SK-N-SH treated with all-trans-retinoic acid at 6 μM for 48 hours (cell line): Measurements from ENCODE around the gene MFN2.

ENCODE experiments used
- ATAC-seq: fragments of 200-7000 bp; cut with Tn5 transposase; 3 replicates; pipeline ENCODE4 v1.9.1; 2020; ENCODE audit warnings: mild to moderate bottlenecking, moderate library complexity
- ARNTL ChIP-seq: fragments of 450-650 bp; formaldehyde crosslinking; IDR thresholded peaks from 2 replicates; pipeline ENCODE4 v1.5.0; 2020; ENCODE audit warnings: low read depth, mild to moderate bottlenecking, moderate library complexity, borderline replicate concordance
- BACH2 ChIP-seq: fragments of 250-450 bp; sonication (Bioruptor Pico); IDR thresholded peaks from 2 replicates; pipeline ENCODE4 v1.9.0; 2021; ENCODE audit warnings: mild to moderate bottlenecking, borderline replicate concordance
- CREB5 ChIP-seq: fragments of 250-450 bp; sonication (Bioruptor Pico); IDR thresholded peaks from 2 replicates; pipeline ENCODE4 v1.5.1; 2020; ENCODE audit warnings: low read depth, mild to moderate bottlenecking, moderate library complexity
- GLIS3 ChIP-seq: fragments of 250-450 bp; sonication (Bioruptor Pico); IDR thresholded peaks from 2 replicates; pipeline ENCODE4 v1.5.0; 2020; ENCODE audit warnings: mild to moderate bottlenecking, moderate library complexity
- OSR1 ChIP-seq: fragments of 250-450 bp; sonication (Bioruptor Pico); IDR thresholded peaks from 2 replicates; pipeline ENCODE4 v1.8.0; 2022; ENCODE audit warnings: moderate library complexity, mild to moderate bottlenecking, inconsistent platforms
- PATZ1 ChIP-seq: fragments of 250-450 bp; sonication (Bioruptor Pico); IDR thresholded peaks from 2 replicates; pipeline ENCODE4 v1.8.0; 2020; ENCODE audit warnings: mild to moderate bottlenecking, moderate library complexity, borderline replicate concordance
- POU6F1 ChIP-seq: fragments of 250-450 bp; sonication (Bioruptor Pico); IDR thresholded peaks from 2 replicates; pipeline ENCODE4 v1.8.0; 2021; ENCODE audit warnings: low read depth, mild to moderate bottlenecking, moderate library complexity, borderline replicate concordance
- PPARA ChIP-seq: fragments of 250-450 bp; sonication (Bioruptor Pico); IDR thresholded peaks from 2 replicates; pipeline ENCODE4 v1.5.0; 2020; ENCODE audit warnings: mild to moderate bottlenecking, borderline replicate concordance
- RARB ChIP-seq: fragments of 250-450 bp; sonication (Bioruptor Pico); IDR thresholded peaks from 2 replicates; pipeline ENCODE4 v1.8.0; 2021; ENCODE audit warnings: mild to moderate bottlenecking, moderate library complexity
- SNAI2 ChIP-seq: fragments of 250-450 bp; sonication (Bioruptor Pico); IDR thresholded peaks from 2 replicates; pipeline ENCODE4 v1.5.0; 2020; ENCODE audit warnings: mild to moderate bottlenecking, moderate library complexity
- TCF4 ChIP-seq: fragments of 250-450 bp; sonication (Bioruptor Pico); IDR thresholded peaks from 2 replicates; pipeline ENCODE4 v1.8.0; 2021; ENCODE audit warnings: mild to moderate bottlenecking, moderate library complexity, borderline replicate concordance
- TOX ChIP-seq: fragments of 250-450 bp; sonication (Bioruptor Pico); IDR thresholded peaks from 2 replicates; pipeline ENCODE4 v1.8.0; 2021; ENCODE audit warnings: mild to moderate bottlenecking, moderate library complexity, borderline replicate concordance
- TSHZ2 ChIP-seq: fragments of 250-450 bp; sonication (Bioruptor Pico); IDR thresholded peaks from 2 replicates; pipeline ENCODE4 v1.5.0; 2020; ENCODE audit warnings: mild to moderate bottlenecking, moderate library complexity
- ZC3H10 ChIP-seq: fragments of 250-450 bp; sonication (Bioruptor Pico); IDR thresholded peaks from 2 replicates; pipeline ENCODE4 v1.5.1; 2021; ENCODE audit warnings: mild to moderate bottlenecking, moderate library complexity
- ZFP3 ChIP-seq: fragments of 250-450 bp; sonication (Bioruptor Pico); IDR thresholded peaks from 2 replicates; pipeline ENCODE4 v1.5.0; 2020; ENCODE audit warnings: mild to moderate bottlenecking, moderate library complexity
- ZFP30 ChIP-seq: fragments of 450-650 bp; formaldehyde crosslinking; IDR thresholded peaks from 2 replicates; pipeline ENCODE4 v1.5.0; 2022; ENCODE audit warnings: mild to moderate bottlenecking, moderate library complexity
- ZNF565 ChIP-seq: fragments of 450-650 bp; formaldehyde crosslinking; conservative IDR thresholded peaks from 2 replicates; pipeline ENCODE4 v1.5.0; 2020; ENCODE audit warnings: low read depth, mild to moderate bottlenecking, moderate library complexity
- ZNF70 ChIP-seq: fragments of 450-650 bp; formaldehyde crosslinking; IDR thresholded peaks from 2 replicates; pipeline ENCODE4 v1.5.0; 2020; ENCODE audit warnings: mild to moderate bottlenecking, moderate library complexity

The MFN2 gene

GRCh38 chr1:11957398-11957797, 22.8 kb upstream of the MFN2 start:
- ATAC-seq = no peak
- TF ChIP-seq TOX (CRISPR knock-in tag) (no peak), PATZ1 (CRISPR knock-in tag) (no peak)

- ATAC-seq = no peak
- TF ChIP-seq OSR1 (CRISPR knock-in tag) (no peak), PPARA (CRISPR knock-in tag) (no peak), BACH2 (CRISPR knock-in tag) (no peak), ZNF70 (CRISPR knock-in tag) (no peak), TOX (CRISPR knock-in tag) (no peak), ZC3H10 (no peak), ZNF565 (CRISPR knock-in tag) (no peak), RARB (no peak), TSHZ2 (no peak)
- TF ChIP-seq, all 23 proteins: peak for 0
These were observed 22.3 kb upstream of the MFN2 start for GRCh38 chr1:11957897-11958296.

- TF ChIP-seq RARB (no peak), ARNTL (CRISPR knock-in tag) (no peak), ZNF565 (CRISPR knock-in tag) (no peak), ZNF70 (CRISPR knock-in tag) (no peak), TSHZ2 (no peak), GLIS3 (no peak), OSR1 (CRISPR knock-in tag) (no peak), BACH2 (CRISPR knock-in tag) (no peak)
- ATAC-seq = no peak
These were observed 20.0 kb upstream of the MFN2 start for GRCh38 chr1:11960276-11960675.

GRCh38 chr1:11960715-11961114, 19.5 kb upstream of the MFN2 start:
- no peak for ATAC-seq
- TF ChIP-seq ZNF70 (CRISPR knock-in tag) (no peak), TCF4 (no peak), POU6F1 (CRISPR knock-in tag) (no peak), ZNF565 (CRISPR knock-in tag) (no peak), ZFP30 (no peak), ZFP3 (CRISPR knock-in tag) (no peak), OSR1 (CRISPR knock-in tag) (no peak), SNAI2 (no peak), CREB5 (CRISPR knock-in tag) (no peak)
